ENCODE results near the gene SCAMP3. TPM values are rescaled to one million over a fixed set of nuclear protein-coding genes. Genes with fewer than 3 reads are reported as not detected.
A peak's percentile ranks its signal among the peaks of the same experiment; 100 is the strongest.

The SCAMP3 gene
- total and polyA plus RNA-seq, 2 experiments from 2014 or later: 50.5 to 52.5 TPM

DNA sequence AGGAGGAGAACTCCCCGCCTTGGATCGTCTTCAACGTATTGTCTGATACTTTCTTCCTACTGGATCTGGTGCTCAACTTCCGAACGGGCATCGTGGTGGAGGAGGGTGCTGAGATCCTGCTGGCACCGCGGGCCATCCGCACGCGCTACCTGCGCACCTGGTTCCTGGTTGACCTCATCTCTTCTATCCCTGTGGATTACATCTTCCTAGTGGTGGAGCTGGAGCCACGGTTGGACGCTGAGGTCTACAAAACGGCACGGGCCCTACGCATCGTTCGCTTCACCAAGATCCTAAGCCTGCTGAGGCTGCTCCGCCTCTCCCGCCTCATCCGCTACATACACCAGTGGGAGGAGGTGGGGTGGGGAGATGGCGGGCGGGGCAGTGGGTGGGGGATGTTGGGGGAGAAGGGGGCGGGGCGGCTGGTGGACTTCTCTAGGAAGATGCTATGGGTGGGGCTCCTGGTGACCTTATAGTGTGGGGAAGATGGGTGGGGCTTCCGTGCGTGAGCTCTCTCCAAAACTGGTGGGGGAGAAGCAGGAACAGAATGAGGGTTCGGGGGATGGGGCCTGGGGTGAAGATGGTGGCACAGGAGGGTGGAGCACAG lies 20.4 kb upstream of the SCAMP3 start (continued):
- TF ChIP-seq, protein P1, sequence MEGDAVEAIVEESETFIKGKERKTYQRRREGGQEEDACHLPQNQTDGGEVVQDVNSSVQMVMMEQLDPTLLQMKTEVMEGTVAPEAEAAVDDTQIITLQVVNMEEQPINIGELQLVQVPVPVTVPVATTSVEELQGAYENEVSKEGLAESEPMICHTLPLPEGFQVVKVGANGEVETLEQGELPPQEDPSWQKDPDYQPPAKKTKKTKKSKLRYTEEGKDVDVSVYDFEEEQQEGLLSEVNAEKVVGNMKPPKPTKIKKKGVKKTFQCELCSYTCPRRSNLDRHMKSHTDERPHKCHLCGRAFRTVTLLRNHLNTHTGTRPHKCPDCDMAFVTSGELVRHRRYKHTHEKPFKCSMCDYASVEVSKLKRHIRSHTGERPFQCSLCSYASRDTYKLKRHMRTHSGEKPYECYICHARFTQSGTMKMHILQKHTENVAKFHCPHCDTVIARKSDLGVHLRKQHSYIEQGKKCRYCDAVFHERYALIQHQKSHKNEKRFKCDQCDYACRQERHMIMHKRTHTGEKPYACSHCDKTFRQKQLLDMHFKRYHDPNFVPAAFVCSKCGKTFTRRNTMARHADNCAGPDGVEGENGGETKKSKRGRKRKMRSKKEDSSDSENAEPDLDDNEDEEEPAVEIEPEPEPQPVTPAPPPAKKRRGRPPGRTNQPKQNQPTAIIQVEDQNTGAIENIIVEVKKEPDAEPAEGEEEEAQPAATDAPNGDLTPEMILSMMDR (conservative IDR thresholded peaks at IDR 0.05; ENCODE audit: low read depth in 2 of 2): no peak
- TF ChIP-seq CREB1 (CRISPR knock-in tag; IDR thresholded peaks at IDR 0.05; ENCODE audit: low read depth): no peak
- TF ChIP-seq STAT1 (IDR thresholded peaks at IDR 0.05; ENCODE audit: unreplicated experiment): no peak
- TF ChIP-seq EZH2phosphoT487 (IDR thresholded peaks at IDR 0.05; ENCODE audit: unreplicated experiment): no peak
- no peak for TF ChIP-seq JUNB (IDR thresholded peaks at IDR 0.05; ENCODE audit: unreplicated experiment)

- Histone ChIP-seq H3K9me2 (ENCODE audit: insufficient read depth) (no peaks in the 10 kb centered on the region), H3K79me2 (replicated peaks; ENCODE audit: insufficient read depth) (no peaks in the 10 kb centered on the region), H4K20me1 (replicated peaks; ENCODE audit: insufficient read depth) (no peaks in the 10 kb centered on the region), H3K4me1 (ENCODE audit: insufficient read depth) (peaks cover 24% of the 10 kb centered on the region), H3F3A (replicated peaks; ENCODE audit: low read depth) (peaks cover 13% of the 10 kb centered on the region), H3K4me3 (no peak overlapping the region), H2AFZ (no peak overlapping the region), H3K36me3 (ENCODE audit: insufficient read depth) (no peaks in the 10 kb centered on the region), H3K4me2 (peak overlapping the region; percentile 61), H3K27me3 (ENCODE audit: insufficient read depth) (no peaks in the 10 kb centered on the region), H3K27ac (ENCODE audit: low read depth) (0 out of 2 replicates have a peak overlapping the region, but pooled peaks have one; percentile 17)
- Mint-ChIP-seq H3K9me3 (peaks cover 4% of the 10 kb centered on the region; the same call in 1 of the 3 replicates), H3K36me3 (ENCODE audit: low read depth) (peaks cover 3% of the 10 kb centered on the region; the same call in 2 of the 3 replicates), H3K4me1 (peaks cover 24% of the 10 kb centered on the region), H3K27me3 (ENCODE audit: insufficient read depth, low read depth, poor library complexity) (peaks cover 13% of the 10 kb centered on the region), H3K4me3 (peak overlapping the region; percentile 23; the same call in 1 of the 3 replicates), H3K27ac (no peak overlapping the region)
- ATAC-seq (no peak), DNase-seq (ENCODE audit: low spot score) (no peak)
- TF ChIP-seq POLR2AphosphoS5 (IDR thresholded peaks at IDR 0.05; ENCODE audit: low read depth): no peak
- TF ChIP-seq, protein P2, sequence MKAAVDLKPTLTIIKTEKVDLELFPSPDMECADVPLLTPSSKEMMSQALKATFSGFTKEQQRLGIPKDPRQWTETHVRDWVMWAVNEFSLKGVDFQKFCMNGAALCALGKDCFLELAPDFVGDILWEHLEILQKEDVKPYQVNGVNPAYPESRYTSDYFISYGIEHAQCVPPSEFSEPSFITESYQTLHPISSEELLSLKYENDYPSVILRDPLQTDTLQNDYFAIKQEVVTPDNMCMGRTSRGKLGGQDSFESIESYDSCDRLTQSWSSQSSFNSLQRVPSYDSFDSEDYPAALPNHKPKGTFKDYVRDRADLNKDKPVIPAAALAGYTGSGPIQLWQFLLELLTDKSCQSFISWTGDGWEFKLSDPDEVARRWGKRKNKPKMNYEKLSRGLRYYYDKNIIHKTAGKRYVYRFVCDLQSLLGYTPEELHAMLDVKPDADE (IDR thresholded peaks at IDR 0.05): no peak
- TF ChIP-seq CREB1 (CRISPR knock-in tag; IDR thresholded peaks at IDR 0.05; ENCODE audit: low read depth): no peak
- TF ChIP-seq ZNF331 (CRISPR knock-in tag; IDR thresholded peaks at IDR 0.05; ENCODE audit: low read depth): no peak
- no peak for TF ChIP-seq STAT1 (IDR thresholded peaks at IDR 0.05; ENCODE audit: unreplicated experiment)
- no peak for TF ChIP-seq ZNF462 (CRISPR knock-in tag; IDR thresholded peaks at IDR 0.05)
Measured at GRCh38 chr1:155279268-155279667, 17.1 kb upstream of the SCAMP3 start.
